KBM-7 (cell line): ENCODE measurements around the gene TOPORS.
A peak's percentile ranks its signal among the peaks of the same experiment; 100 is the strongest.
"Not testable (repeated sequence)": the region's sequence is repeated elsewhere in the genome, so short reads cannot be mapped to it uniquely, and the experiment has no call there.

ENCODE experiments used
- DNase-seq: peaks from one replicate; pipeline ENCODE4 v3.0.0-alpha.2; 2015
- in situ Hi-C: fragments of 300-500 bp; cut with MboI; formaldehyde crosslinking; loops from 2 replicates; pipeline ENCODE4 v1.14.3; 2020; ENCODE audit warnings: low sequenced_read_pairs, low pct_unique_long_range_greater_than_20kb, mixed read lengths

Gene TOPORS

DNA sequence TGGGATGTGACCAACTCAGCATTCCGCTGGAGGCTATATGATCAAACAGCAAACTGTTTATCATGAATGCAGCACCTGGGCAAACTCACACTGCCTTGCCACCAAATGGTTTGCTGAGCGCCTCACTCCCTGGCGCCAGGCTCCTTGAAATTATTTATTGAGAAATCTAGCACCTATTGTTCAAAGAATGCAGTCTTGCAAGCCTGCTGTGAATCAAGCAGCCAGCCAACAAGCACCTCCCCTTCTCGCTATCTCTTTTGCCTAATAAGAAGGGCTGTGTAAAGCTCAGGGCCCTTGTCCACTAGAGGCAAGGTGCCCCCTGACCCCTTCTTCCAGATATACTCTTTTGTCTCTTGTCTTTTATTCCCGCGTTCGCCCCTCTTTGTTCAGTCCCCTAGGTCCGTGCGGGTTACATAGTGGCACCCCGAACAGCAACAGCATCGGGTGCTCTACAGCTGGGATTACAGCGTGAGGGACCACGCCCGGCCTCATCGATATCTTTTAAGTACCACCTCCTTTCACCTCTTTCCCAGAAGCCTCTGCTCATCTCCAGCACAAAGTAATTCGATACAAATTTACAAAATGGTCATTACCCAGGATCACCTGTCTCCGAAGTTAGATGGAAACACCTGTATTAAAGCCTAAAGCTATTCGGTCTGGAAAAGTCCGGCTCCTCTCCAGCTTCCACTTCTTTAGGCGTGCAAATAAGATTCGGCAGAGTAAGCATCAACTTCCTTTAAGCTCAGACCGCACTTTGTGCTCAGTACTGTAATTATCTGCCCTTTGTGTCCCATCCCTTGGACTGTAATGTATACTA, 27.3 kb downstream of the TOPORS start:
- DNase-seq, result peak; percentile 41
- in situ Hi-C loops, result no loop called here

GRCh38 chr9:32524558-32524891, 27.9 kb downstream of the TOPORS start:
- in situ Hi-C loops, DNase-seq: not testable (repeated sequence)

- no peak for DNase-seq
- in situ Hi-C loops, result no loop called here
These were observed 28.5 kb downstream of the TOPORS start for GRCh38 chr9:32523910-32524309.

GRCh38 chr9:32518276-32518675, 34.1 kb downstream of the TOPORS start:
- no peak for DNase-seq
- in situ Hi-C loops, result no loop called here

GRCh38 chr9:32516241-32516640, 36.1 kb downstream of the TOPORS start:
- no peak for DNase-seq
- in situ Hi-C loops, result no loop called here

DNA sequence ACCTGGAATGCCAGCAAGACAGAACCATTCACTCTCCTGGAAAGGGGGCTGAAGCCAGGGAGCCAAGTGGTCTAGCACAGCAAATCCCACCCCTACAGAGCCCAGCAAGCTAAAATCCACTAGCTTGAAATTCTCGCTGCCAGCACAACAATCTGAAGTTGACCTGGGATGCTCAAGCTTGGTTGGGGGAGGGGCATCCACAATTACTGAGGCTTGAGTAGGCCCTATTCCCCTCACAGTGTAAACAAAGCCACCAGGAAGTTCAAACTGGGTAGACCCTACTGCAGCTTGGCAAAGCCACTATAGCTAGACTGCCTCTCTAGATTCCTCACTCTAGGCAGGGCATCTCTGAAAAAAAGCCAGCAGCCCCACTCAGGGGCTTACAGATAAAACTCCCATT, 43.7 kb downstream of the TOPORS start:
- in situ Hi-C loops, result no loop called here
- no peak for DNase-seq

GRCh38 chr9:32503008-32503407, 49.4 kb downstream of the TOPORS start:
- in situ Hi-C loops, result no loop called here

GRCh38 chr9:32502464-32502863, 49.9 kb downstream of the TOPORS start:
- in situ Hi-C loops, result no loop called here

More at GRCh38 chr9:32503008-32503407, 49.4 kb downstream of the TOPORS start:
- DNase-seq, result no peak

DNA sequence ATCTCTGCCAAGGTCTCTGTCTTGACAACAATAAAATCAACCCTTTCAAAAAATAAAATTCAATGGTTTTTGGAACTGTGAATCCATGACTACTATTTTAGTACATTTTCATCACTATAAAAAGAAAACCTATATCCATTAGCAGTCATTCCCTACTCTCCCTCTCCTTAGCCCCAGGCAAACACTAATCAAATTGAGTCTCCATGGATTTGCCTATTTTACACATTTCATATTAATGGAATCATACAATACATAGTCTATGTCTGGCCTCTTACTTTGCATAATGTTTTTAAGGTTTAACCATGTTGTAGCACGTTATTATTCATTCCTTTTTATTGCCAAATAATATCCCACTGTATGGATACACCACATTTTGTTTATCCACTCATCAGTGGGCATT, 50.5 kb downstream of the TOPORS start:
- in situ Hi-C loops, result no loop called here
- no peak for DNase-seq

More at GRCh38 chr9:32502464-32502863, 49.9 kb downstream of the TOPORS start:
- no peak for DNase-seq

DNA sequence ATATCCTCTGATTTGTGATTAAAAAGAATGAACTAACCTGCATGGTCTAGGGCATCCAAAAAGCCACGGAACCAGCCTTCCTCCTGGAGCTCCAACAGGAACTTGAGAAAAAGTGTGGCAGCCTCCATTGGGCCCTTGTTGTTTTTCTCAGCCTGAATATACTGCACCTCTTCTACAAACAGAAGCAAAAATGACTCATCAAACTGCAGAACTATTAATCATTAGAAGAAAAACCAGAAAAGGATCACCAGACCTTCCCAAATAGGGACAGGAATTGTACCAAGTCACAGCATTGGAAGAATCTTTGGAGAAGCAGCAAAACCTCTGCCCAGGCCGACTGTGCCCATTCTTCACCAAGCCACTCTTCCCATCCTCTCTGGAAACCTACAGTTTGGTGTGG, 51.6 kb downstream of the TOPORS start:
- in situ Hi-C loops, result no loop called here
- no peak for DNase-seq

GRCh38 chr9:32497921-32498320, 54.5 kb downstream of the TOPORS start:
- DNase-seq, result no peak

GRCh38 chr9:32490601-32491000, 61.8 kb downstream of the TOPORS start:
- no peak for DNase-seq
- in situ Hi-C loops, result no loop called here

More at GRCh38 chr9:32497921-32498320, 54.5 kb downstream of the TOPORS start:
- in situ Hi-C loops, result no loop called here
